CD1c-positive myeloid dendritic cell (primary cell): Measurements from ENCODE around the gene GRK3.
A peak's percentile ranks its signal among the peaks of the same experiment; 100 is the strongest.

ENCODE experiments used
- DNase-seq: peaks from one replicate; pipeline ENCODE4 v3.0.0-alpha.2; 2016; ENCODE audit errors: extremely low spot score

GRK3 gene

DNA sequence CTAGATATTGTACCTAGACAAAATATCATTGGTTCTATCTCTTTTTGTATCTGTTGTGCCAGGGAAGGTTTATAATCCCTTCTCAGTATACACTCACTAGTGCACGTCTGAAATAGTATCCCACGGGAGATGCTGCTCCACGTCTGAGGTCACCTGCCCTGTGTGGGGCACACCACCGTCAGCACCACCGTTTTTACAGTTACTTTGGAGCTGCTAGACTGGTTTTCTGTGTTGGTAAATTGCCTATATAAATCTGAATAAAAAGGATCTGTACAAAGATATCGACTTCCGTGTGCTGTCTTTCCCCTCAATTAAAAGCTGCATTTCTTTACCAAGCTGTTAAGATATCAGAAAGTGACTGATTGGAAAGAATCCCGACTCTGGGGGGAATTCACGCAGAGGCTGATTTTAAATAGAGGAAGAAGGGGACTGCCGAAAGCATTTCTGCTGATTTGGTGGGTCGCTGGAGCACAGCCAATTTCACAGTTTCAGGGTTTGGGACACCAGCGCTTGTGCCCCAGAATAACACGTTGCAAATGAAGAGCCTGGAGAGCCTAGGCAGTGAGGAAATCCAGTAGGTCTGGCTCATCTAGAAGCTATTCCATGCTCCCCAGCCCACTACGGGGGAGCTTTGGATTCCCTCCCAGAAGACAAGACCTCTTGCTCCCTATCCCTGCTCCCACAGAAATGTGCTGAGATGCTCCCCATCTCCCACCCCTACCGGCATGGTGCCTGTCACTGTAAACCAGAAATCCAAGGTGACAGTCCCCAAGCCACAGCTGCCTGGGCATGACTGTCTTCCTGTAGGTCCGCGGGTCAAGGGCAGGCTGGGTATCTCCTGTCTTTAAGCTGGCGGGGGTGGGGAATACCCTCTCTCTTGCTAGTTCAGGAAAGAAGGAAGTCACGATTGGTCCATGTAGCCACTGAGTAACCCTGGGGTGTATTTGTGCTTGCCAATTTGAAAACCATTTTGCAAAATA, 164.8 kb downstream of the GRK3 start:
- no peak for DNase-seq

DNA sequence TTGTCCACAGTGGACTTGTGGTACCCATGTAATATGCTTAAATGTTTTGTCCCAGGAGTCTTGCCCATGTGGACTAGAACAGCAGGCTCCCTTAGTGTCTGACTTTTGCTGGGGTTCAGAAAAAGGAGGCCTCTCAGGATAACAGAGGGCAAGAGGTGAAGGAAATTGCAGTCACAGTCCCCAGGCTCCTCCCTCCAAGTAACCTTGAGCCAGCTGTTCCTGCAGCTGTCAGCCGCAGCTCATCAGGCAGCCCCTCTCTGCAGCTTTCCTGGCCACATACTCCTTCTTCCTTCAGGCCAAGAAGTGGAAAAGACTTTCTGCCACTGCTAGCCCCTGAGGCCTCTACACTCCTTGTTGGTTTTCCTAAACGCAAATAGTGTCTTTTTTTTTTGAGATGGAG, 171.2 kb downstream of the GRK3 start:
- DNase-seq = no peak

DNA sequence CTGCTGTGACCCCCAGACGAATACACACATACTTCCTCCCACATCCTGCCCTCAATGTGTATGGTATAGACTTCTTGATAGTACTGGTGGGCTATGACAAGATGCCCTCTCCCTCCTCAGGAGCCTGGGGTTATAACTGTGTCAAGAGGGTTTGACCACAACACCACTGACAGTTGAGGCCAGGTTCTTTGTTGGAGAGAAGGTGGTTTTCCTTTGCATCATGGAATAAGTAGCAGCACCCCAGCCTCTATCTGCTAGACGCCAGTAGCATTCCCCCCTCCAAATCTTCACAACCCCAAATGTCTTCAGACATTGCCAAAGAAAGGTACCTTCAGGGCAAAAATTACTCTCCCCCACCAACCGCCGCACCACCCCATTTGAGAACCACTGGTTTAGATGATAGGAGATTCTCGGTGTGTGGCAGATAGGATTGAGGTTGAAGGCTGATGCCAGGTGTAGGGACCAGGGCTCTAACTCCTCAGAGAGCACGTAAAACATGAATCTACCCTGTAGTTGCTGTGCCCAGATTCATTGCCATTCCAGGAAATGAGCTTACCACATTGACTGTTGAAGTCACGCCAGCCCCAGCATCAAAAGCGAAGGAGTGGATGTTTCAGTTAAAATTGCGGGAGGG, 172.0 kb downstream of the GRK3 start:
- DNase-seq = no peak

DNA sequence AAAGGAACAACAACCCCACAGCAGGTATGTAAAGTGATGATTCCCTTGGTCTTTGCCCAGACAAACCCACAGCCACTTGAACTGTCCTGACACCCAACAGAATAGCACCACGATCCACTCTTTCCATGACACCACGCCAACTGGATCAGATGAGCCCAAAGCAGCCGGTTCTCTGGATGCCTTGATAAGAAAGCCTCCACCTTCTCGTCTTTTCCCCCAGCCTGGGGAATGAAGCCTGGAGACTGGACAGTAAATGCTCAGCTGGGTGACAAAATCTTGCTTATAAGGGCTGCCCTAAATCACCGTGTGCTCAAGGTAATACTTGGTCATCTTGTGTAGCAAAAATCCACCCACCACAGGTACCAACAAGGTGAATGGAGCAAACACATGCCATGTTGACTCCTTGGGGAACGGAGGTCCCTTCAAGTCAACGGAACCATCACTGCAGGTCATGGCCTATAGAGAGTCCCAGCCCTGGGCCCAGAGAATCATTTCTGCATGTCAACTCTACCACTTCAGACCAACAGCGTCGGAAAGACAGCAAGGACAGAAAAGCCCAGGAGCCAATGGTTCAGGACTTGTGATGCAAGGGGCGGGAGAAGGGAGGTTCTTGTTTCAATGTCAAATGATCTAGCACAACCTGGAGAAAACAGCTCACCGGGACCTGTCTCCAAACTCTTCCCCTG, 175.3 kb downstream of the GRK3 start:
- no peak for DNase-seq

DNA sequence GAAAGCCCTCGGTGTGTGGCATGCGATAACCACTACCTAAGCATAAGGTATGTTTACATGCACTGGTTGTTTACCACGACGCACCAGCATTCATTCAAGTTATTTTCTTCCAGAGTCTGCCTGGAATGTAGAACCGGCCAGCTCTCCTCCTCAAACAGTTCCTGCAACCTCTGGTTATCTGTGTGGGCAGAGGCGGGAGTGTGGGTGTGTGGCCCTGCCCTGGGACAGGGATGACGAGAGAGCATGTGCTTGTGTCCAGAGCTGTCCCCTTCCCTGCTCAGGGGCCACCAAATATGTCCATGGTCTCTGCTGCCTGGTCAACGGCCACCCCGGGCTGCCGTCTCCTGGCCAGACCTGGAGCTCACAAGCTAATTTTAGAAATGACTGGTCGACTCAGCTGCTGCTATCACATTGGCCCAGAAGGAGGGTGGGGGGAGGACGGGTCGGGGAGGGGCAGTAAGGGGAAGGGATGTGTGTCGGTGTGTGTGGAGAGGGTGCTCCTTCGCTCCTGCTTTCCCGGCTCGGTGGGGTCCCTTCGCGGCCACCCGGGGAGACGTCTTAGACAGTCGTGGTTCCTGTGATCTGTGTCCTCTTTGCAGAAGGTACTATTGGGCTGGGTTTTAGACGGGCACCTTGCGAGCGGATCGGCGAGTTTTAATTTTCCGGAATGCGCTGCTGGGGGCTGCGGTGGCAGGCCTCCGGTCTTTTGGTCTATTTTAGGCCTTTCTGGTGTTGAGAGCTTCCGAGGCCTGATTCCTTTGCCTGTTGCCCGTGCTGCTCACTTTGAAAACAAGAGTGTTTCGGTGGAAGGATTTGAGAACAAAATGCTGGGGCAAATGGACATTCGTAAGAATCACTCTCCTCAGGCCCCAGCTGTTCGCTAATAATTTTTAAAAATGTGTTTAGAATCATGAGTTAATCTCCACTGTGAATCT, 177.5 kb downstream of the GRK3 start, which contains the start of gene MYO18B:
MYO18B (plus strand) TSS at position 497 of the 935 bp plus-strand sequence. CDS start 18,905 bp downstream, outside the sequence.
- DNase-seq = peak; percentile 42

DNA sequence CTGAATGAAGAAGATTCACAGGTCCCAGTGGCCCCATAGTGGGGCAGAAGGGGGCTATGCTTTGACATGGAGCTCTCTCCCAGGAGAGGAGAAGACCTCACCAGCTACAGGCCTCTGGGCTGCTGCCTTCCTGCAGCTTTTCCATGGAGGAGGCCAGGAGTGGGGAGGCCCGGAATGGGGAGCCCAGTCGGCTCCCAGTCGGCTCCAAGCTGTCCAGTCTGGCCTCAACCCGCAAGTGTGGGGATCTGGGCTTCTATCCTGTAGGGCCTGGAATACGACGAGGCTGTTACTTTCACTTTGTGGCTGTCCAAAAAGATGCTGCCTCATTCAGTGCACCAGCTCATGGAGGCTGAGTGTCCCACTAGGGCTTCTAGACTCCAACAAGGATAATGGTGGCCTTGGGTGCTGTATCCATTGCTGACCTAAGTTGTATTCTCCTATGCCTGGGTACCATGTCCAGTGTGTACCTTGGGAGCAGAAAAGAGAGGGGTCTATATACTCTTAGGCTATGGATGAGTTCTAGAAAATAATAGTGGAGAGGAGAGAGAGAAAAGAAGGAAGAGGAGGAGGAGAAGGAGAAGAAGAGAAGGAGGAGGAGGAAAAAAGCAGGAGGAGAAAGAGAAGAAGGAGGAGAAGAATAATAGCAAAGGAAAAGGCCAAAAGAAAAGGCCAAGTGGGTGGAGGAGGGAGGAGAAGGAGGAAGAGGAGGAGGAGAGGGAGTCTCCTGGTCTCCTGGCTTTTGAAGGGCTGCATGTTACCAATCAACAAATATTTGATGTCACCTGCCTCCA, 178.6 kb downstream of the GRK3 start:
- no peak for DNase-seq

DNA sequence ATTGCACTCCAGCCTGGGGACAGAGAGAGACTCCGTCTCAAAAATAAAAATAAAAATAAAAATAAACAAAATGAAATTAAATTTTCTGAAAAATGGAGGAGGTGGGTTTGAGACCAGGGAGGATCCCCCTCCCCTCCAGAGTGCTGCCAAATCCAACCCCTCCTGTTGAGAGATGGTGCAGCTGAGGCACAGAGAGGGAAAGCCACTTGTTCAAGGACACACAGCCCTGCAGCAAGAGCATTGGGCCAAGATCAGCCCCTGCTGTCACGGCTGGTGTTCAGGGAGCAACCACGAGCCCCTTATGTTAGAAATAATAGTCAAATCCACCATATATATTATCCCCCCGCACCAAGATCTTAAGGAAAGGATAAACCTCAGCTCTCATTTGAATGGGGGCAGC, 180.2 kb downstream of the GRK3 start:
- DNase-seq = no peak

DNA sequence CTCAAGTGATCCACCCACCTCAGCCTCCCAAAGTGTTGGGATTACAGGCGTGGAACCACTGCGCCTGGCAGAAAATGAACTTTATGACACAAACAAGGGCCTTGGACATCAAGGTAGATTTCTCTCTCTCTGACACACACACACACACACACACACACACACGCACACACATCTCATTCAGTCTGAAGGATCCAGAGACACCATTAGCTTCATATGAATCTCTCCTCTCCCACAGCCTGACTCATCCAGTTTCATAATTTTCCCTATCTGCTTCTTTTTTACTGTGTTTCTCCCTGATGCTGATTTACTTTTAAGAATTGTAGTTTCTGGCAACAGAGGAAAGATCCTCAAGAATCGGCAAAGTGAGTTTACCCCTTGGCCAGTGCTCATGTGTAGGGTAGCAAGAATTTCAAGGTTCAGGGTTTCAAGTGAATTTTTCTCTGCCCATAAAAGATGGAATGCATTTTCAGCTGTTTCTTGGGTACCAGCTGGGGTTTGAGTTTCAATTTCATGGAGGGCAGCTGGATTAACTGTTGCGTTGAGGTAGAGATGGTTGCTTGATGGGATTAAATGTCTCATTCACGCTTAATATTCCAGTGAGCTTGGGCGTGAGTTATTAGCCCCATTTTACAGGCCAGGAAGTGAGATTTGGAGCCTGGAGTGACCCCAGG, 181.0 kb downstream of the GRK3 start:
- DNase-seq = no peak

DNA sequence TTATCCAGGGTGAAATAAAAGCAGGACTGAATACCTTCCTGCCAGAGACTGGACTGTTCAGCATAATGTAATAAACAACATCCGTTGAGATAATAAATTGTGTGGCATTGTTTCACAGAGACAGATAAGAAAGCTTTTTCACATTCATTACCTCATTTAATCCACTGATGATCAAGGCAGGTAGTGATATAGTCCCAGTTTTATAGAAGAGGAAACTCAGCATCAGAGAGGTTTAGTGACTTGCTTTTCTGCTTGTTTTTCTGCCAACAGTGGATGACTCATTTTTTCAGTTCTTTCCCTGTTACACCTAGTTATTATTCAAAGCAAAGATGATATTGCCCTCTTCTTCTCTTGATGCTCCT, 181.5 kb downstream of the GRK3 start:
- no peak for DNase-seq

DNA sequence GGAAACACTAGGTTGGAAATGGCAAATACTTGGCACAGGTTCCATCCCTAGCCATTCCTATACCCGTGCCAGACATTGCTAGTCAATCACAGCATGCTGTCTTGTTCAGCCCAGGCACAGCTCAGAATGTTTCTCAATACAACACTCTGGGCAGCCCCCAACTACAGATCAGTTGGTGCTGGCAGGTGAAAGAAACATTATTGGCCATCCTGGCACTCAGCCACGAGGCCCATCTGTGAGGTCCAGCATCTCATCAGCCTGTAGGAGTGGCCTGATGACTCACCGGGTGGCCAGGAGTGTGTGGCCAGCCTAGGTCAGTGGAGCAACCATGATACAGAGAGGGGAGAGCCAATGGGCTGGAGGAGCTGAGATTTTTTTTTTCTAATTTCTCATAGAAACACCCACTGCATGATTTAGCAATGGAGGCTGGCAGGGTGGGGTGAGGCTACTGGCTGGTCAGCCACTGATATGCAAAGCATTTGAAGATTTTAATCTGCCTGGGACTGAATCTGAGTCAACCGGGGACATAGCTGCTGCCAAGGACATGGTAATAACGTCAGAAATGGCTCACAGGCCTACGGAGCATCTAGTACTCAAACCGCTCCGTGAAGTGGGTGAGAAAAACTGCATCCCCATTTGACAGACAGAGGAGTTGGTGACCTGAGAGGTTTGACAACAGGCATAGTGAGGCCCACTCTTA, 182.9 kb downstream of the GRK3 start:
- peak; percentile 63 for DNase-seq

DNA sequence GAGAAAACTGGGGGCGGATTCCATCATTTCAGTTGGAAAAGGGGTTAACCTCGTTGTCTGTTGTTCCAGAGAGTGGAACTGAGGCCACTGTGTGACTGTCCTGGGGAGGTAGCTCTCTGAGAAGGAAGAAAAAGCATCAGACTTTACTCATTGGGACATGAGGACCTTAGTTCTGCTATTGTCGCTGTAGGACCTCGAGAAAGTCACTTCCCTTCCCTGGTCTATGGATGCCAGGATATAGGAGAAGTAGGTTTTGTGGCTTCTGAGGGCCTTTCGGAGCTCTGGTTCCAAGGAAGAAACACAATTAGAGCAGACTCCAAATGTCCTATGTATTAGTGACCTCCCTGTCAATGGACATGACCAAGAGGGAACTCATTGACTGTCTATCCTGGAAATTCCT, 183.7 kb downstream of the GRK3 start:
- peak; percentile 84 for DNase-seq

DNA sequence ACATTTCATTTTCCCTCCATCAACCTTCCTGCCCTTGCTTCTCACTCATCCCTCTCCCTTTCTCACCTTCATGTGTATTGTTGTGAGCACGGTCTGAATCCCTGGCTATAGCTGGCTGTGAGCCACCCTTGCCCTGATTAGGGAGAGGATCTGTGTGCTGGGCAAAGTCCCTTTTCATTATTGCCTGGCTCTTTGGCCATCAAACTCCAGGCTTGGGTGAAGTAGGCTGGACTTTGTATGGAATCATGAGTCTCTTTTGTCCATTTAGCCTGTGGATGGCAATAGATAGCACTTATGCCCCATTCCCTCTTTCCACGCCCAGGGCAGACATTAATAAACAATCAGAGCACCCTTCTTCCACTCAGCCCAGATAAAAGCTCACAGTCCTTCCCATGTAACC, 184.2 kb downstream of the GRK3 start:
- no peak for DNase-seq

DNA sequence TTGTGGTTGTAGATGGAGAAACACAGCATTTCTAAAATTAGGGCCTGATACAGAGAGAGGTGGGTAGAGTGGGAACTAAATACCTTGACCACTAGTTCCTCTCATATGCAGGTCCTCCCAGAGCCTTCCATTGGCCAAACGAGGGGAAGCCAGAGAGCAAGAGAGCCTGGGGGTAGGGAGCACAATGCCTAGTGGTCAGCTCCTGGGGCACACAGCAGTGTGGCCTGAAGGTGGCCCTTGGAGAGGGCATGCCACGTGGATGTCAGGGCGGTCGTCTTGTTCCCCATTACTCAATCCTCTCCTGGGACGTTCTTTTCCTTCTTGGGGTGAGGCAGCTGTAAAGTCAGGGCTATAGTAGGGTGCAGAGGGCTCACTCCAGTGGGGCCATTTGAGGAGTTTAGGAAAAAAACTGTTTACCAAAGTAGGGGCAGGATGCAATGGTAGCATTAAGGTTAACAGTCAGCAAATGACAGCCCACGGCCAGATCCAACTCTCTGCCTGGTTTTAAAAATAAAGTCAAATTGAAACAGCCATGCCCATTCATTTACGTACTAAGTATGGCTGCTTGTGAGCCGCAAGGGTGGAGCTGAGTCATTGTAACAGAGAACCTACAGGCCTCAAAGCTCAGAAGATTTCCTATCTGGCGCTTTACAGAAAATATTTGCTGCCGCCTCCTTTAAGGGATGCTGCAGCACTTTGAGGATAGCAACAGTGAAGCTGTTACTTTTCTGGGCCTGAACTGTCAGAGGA, 185.1 kb downstream of the GRK3 start:
- DNase-seq = peak; percentile 29

DNA sequence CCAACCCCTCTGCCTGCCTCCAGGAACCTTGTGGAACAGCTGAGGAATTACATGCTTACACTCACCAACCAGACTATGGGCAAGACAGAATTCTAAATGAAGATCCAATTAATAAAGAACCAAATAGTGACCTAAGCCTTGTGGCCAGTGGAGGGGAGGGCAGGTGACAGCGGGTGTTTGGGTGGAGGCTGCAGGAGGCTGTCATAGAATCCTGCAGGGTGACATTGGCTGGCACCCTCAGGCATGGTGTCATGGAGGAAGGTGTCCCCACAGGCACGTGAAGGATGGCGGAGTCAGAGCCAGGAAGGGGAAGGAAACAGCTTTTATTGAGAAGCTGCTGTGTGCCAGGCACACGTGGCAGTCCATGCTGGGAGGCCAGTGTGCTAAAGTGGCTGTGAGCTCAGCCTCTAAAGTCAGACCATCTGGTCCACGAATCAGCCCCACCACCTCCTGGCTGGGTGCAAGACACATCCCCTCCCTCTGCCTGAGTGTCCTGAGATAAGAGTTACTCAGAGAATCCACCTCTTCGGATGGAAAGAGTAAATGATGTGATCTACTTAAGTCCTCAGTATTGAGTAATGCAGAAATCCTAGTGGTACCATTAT, 186.2 kb downstream of the GRK3 start:
- peak; percentile 56 for DNase-seq

DNA sequence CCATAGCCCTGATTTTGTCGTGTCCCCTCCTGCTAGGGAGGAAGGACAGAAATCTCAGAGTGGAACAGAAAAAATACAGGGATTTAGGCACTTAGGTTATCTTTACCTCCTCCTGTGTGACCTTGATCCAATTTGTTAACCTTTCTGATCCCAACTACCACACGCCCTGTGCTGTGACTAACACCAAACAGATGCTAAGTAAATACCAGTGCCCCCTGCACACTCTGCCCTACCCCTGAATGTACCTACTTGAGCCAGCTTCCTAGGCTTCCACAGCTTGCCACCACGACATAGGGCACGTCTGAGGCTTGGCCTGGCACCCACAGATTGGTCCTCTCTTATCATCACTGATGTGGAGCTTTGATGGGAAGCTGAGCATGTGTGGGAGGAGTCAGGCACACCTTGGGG, 186.7 kb downstream of the GRK3 start:
- no peak for DNase-seq

DNA sequence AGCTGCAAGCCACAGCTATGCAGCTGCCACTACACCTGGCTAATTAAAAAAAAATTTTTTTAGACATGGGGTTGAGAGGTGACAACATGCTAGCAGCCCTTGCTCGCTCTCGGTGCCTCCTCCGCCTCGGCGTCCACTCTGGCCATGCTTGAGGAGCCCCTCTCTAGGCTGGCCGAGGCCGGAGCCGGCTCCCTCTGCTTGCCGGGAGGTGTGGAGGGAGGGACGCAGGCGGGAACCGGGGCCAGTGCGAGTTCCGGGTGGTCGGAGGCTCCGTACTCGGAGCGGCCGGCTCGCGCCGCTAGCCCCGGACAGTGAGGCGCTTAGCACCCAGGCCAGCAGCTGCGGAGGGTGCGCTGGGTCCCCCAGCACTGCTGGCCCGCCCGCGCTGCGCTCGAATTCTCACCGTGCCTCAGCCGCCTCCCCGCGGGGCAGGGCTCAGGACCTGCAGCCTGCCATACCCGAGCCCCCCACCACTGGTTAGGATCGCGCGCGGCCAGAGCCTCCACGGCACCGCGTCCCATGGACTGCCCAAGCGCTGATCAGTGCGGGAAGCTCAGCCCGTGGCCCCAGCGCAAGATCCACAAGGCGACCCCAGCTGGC, 188.2 kb downstream of the GRK3 start:
- no peak for DNase-seq

DNA sequence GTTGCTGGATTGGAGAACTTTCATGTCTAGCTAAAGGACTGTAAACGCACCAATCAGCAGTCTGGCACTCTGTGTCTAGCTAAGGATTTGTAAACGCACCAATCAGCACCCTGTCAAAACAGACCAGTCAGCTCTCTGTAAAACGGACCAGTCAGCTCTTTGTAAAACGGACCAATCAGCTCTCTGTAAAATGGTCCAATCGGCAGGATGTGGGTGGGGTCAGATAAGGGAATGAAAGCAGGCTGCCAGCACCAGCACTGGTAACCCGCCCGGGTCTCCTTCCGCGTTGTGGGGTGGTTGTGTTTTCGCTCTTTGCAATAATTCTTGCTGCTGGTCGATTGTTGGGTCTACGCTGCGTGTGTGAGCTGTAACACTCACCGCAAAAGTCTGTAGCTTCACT, 188.8 kb downstream of the GRK3 start:
- no peak for DNase-seq
